22Rv1 (cell line): Measurements from ENCODE around the gene PITPNM3.

Source experiments
- CTCF ChIP-seq: fragments of 450-650 bp; IDR thresholded peaks from 2 replicates; pipeline ENCODE4 v1.5.1; 2017; ENCODE audit warnings: mild to moderate bottlenecking
- ZFX ChIP-seq: fragments of 450-650 bp; IDR thresholded peaks from 2 replicates; pipeline ENCODE4 v1.6.1; 2017; ENCODE audit warnings: antibody characterized with exemption, borderline replicate concordance

GRCh38 chr17:6548034-6548433, 8.3 kb downstream of the PITPNM3 start:
- TF ChIP-seq CTCF (no peak), ZFX (no peak)
